Body of pancreas (tissue), 4 donors: ENCODE measurements around the gene NPEPPS.

ENCODE experiments used
- CTCF ChIP-seq, 7 experiments: fragments of 450-650 bp in 4 of 7; fragments of 200-600 bp in 3 of 7; sonication (generic) in 3 of 7; IDR thresholded peaks; one replicate each; pipeline ENCODE4 v1.5.1; 2016 to 2019; ENCODE audit warnings: antibody characterized with exemption in 7 of 7
- POLR2A ChIP-seq, 3 donors: fragments of 450-650 bp; IDR thresholded peaks; one replicate each; pipeline ENCODE4 v1.6.1; 2016; ENCODE audit warnings: antibody characterized with exemption in 3 of 3, mild to moderate bottlenecking in 2 of 3

GRCh38 chr17:47620503-47621245 is 89.8 kb downstream of the NPEPPS start:
- TF ChIP-seq CTCF (IDR thresholded peaks at IDR 0.05) = no peak
- no peak for TF ChIP-seq POLR2A (IDR thresholded peaks at IDR 0.05)
